ENCODE measurements around the gene INPPL1.
"Not testable (repeated sequence)": the region's sequence is repeated elsewhere in the genome, so short reads cannot be mapped to it uniquely, and the experiment has no call there.

INPPL1 gene

GRCh38 chr11:72244361-72245262, 20.0 kb downstream of the INPPL1 start:
- no peak for DNase-seq

DNA sequence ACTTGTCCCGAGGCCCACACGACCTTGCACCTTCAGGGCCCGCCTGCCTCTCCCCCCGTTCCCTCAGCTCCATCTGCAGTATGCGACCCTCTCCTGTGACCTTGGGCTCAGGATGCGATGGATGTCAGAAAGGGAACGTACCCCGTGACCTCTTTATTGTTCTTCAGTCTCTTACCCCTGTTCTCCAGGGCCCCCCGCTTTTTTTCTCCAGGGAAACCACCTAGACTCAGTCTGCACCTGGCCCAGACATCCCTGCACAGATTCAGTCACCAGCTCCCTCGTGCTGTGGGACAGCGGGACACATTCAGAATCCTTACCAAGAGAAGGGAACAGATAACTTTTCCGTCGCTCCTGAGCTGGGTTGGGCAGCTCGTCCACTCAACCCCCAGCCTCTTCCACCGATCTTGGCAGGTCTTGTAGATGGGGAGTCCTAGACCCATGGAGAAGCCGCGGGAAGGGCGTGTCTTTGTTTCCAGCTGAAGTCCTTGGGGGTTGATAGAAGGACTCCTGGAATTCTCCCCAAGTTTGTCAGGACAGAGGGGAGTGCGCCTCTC, 20.8 kb downstream of the INPPL1 start:
- DNase-seq, result no peak

DNA sequence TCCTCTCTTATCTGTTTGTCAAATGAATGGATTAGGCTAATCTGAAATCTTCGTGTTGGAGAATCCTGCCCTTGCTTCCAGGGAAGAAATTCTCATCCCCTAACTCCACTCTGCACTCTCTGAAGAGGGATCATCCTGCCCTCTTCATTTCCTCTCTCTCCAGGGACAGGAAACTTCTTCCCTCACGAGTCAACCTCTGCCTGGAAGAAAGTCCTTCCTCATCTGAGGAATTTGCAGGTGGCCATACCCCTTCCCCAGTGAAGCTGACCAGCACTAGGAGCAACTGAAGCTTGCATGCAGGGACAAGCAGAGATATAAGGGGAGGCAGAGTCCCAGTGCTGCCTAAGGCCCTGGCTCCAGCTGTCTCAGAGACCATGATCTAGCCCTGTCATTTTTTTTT, 23.0 kb downstream of the INPPL1 start:
- DNase-seq, result no peak

- DNase-seq, result no peak
Observed at GRCh38 chr11:72249961-72250360, 25.4 kb downstream of the INPPL1 start.

GRCh38 chr11:72250661-72251464, 26.3 kb downstream of the INPPL1 start:
- DNase-seq, result no peak

DNA sequence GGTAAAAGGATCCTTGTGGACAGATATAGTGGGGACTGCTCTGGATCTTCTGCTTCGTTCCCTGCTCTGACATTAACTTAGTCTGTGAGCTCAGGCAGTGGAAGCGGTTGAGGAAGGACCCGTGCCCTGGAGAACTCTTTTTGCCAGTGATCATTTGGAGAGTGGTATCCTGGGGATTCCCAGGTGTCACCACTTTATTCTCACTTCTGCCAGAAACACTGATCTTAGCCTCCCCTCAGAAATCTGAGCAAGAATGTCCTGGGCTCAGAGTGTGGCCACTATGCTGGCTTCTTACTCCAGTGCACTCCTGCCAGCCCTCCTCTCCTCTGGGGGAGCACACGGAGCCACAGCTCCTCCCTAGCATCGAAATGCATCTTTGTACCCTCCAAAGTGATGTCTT, 27.0 kb downstream of the INPPL1 start:
- no peak for DNase-seq

DNA sequence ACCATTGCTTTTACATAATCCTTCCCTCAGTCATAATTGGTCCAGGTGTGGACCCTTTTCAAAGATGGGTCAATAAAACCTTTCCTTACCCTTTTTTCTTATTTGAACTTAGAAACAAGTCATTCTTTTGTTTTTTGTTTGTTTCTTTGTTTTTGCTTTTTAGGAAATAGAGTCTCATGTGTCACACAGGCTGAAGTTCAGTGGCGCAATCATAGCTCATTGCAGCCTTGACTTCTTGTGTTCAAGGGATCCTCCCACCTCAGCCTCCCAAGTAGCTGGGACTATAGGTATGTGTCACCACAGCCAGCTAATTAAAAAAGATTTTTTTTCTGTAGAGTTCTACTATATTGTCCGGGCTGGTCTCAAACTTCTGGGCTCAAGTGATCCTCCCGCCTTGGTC, 28.8 kb downstream of the INPPL1 start:
- no peak for DNase-seq

GRCh38 chr11:72254299-72254993, 29.9 kb downstream of the INPPL1 start:
- no peak for DNase-seq

- DNase-seq, result no peak
Observed at GRCh38 chr11:72257570-72257969, 33.0 kb downstream of the INPPL1 start.

DNA sequence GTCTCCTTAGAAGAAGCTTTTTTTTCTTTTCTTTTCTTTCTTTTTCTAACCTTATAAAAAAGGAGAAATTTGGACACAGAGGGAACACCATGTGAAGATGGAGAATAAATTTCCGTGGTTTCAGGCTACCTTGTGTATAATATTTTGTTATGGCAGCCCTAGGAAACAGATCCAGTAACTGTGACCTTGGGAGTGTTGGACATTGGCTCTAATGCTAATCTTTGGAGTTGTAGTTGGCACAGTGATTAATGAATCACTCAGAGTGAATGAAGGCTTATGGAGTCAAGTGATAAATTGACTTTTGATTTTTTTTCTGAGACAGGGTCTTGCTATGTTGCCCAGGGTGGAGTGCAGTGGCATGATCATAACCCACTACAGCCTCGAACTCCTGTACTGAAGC, 34.9 kb downstream of the INPPL1 start:
- DNase-seq, result no peak

DNA sequence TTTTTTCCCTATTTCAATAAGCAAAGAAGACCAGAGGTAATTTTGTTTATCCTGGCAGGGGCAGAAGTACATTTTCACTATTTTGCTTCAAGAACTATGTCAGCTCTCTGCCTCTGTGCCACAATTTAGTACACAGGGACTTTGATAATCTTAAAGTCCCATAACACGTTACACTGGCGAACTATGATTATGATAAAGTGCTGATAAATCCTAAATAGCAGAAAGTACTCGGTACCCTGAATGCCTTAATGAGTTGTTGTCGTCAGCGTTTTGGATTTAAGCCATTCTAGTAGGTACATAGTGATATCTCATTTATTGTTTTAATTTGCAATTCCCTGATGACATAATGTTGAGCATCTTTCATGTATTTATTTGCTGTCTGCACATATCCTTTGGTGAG, 36.0 kb downstream of the INPPL1 start:
- DNase-seq, result no peak

- DNase-seq, result no peak
Observed at GRCh38 chr11:72263361-72263760, 38.8 kb downstream of the INPPL1 start.

GRCh38 chr11:72265951-72266350, 41.4 kb downstream of the INPPL1 start:
- no peak for DNase-seq

GRCh38 chr11:72266960-72267359, 42.4 kb downstream of the INPPL1 start:
- not testable (repeated sequence) for DNase-seq

DNA sequence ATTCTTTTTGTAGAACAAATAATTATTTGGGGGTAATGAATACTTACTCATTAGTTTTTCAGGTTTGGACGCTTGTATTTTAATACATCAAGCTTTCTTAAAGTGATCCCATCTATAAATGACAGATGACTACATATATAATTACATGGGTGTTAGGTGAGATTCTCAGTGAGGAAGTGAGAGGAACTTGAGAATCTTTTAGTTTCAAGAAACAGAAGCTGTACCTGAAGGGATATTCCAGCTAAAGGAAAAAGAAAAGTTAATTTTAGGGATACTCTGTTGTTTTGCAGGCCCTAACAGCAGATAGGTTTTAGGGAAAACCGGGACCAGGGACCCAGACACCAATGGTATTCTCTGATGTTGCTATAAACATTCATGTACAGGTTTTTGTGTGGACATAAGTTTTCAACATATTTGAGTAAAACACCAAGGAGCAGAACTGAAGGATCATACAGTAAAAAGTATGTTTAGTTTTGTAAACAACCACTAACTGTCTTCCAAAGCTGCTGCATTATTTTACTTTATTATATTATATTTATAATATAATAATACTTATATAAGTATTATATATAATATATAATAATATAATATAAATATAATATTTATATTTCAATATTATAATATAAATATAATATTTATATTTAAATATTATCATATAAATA, 43.5 kb downstream of the INPPL1 start:
- no peak for DNase-seq

DNA sequence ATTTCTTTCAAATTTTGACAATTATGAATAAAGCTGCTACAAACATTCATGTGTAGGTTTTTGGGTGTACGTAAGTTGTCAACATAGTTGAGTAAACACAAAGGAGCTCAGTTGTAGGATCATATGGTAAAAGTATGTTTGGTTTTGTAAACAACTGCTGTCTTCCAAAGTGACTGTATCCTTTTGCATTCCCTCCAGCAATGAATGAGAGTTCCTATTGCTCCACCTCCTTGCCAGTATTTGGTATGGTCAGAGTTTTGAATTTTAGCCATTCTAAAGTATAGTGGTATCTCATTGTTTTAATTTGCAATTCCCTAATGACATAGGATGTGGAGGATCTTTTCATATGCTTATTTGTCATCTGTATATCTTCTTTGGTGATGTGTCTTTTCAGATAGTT, 47.4 kb downstream of the INPPL1 start:
- no peak for DNase-seq

DNA sequence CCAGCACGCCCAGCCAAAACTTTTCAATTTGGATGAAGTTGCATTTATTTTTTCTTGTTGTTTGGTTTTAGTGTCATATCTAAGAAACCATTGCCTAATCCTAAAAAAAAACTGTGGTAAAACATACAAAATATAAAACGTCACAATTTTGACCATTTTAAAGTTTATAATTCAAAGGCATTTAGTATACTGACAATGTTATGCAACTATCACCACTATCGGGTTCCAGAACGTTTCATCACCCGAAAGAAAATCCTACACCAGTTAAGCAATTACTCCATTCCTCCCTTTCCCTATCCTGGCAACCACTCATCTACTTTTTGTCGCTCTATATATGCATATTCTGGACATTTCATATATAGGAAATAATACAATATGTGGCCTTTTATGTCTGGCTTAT, 49.9 kb downstream of the INPPL1 start:
- DNase-seq, result no peak

DNA sequence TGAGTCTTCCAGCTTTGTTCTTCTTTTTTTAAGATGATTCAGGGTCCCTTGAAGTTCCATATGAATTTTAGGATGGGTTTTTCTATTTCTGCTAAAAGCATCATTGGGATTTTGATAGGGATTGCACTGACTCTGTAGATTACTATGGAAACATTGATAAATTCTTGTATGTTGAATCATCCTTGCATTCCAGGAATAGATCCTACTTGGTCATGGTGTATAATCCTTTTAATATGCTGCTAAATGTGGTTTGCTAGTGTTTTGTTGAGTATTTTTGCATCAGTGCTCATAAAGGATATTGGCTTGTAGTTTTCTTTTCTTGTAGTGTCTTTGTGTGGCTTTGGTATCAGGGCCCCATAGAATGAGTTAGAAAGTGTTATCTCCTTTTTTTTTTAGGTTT, 54.3 kb downstream of the INPPL1 start:
- no peak for DNase-seq

GRCh38 chr11:72280037-72280436, 55.5 kb downstream of the INPPL1 start:
- DNase-seq, result no peak

DNA sequence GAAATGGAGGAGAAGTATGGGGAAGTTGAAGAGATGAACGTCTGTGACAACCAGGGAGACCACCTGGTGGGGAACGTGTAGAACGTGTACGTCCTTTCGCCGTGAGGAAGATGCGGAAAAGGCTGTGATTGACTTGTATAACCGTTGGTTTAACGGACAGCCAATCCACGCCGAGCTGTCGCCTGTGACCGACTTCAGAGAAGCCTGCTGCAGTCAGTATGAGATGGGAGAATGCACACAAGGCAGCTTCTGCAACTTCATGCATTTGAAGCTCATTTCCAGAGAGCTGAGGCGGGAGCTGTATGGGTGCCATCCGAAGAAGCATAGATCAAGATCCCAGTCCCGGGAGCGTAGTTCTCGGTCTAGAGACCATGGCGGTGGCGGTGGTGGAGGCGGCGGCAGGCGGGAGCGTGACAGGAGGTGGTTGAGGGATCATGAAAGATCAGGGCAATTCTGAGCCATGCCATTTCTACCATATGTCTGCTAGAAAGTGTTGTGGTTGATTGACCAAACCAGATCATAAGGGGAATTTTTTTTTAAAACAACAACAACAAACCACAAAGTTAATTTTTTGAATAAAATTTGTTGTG, 56.3 kb downstream of the INPPL1 start:
- no peak for DNase-seq

DNA sequence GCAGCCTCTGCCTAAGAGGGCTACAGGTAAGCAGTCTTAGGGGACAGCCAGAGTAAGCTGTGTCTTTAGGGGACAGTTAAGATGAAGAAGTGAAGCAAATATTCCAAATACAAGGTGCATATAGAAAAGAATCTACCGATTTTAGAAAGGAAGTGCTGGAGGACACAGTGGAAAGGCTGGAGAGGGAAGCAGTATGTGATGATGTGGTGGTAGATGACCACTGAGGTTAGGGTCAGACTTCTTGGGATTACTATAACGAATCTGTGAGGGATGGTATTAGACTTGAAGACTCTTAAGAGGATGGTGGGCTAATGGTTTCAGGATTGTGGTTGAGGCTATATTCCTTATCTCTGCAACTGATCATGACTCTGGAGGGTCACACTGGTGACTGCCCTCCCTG, 59.4 kb downstream of the INPPL1 start:
- DNase-seq, result no peak

DNA sequence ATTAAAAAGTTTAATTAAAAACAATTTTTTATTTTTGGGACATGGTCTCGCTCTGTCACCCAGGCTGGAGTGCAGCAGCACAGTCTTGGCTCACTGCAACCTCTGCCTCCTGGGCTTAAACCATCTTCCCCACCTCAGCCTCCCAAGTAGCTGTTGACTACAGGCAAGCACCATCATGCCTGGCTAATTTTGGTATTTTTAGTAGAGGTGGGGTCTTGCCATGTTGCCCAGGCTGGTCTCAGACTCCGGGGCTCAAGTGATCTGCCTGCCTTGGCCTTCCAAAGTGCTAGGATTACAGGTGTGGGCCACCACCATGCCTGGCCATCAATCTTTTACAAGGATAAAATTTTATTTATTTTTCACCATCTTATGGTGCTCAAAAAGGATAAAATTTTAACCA, 62.7 kb downstream of the INPPL1 start:
- no peak for DNase-seq
